Natural killer cell (primary cell): ENCODE results near the gene UBD. TPM values are rescaled to one million over a fixed set of nuclear protein-coding genes. Genes with fewer than 3 reads are reported as not detected.

Source experiments
- ATAC-seq, 3 donors: fragments of 150-1000 bp in 2 of 3; fragments of 200-7000 bp in 1 of 3; cut with Tn5 transposase; 1 replicate in 1 of 3; 2 replicates in 2 of 3; pipeline ENCODE4 v1.10.0; 2021; ENCODE audit warnings: mild to moderate bottlenecking in 2 of 3, moderate library complexity in 2 of 3
- DNase-seq, 2 donors: peaks; one replicate each; pipeline versions ENCODE4 v3.0.0 to v3.0.0-alpha.2; 2013 to 2021; ENCODE audit warnings: mixed read lengths in 1 of 2
- H3K27ac ChIP-seq: one replicate; pipeline ENCODE4 v1.5.1; 2013; ENCODE audit warnings: mild to moderate bottlenecking, low read length
- H3K27me3 ChIP-seq: one replicate; pipeline ENCODE4 v1.6.1; 2013; ENCODE audit warnings: low read length; ENCODE audit not compliant: control insufficient read depth, insufficient read depth
- H3K36me3 ChIP-seq: one replicate; pipeline ENCODE4 v1.6.1; 2013; ENCODE audit warnings: low read length; ENCODE audit not compliant: control insufficient read depth, insufficient read depth
- H3K4me1 ChIP-seq: one replicate; pipeline ENCODE4 v1.6.1; 2013; ENCODE audit warnings: low read length; ENCODE audit not compliant: control insufficient read depth, insufficient read depth
- H3K4me3 ChIP-seq: one replicate; pipeline ENCODE4 v1.5.1; 2013; ENCODE audit warnings: low read length
- H3K9me3 ChIP-seq: one replicate; pipeline ENCODE4 v1.6.1; 2013; ENCODE audit warnings: low read length; ENCODE audit not compliant: control insufficient read depth, insufficient read depth
- H3K27ac Mint-ChIP-seq, 2 donors: one replicate each; pipeline ENCODE4 v1.8.0; 2022; ENCODE audit warnings: mild to moderate bottlenecking in 2 of 2, mixed read lengths in 2 of 2, moderate library complexity in 1 of 2
- H3K27me3 Mint-ChIP-seq, 2 donors: one replicate each; pipeline ENCODE4 v1.8.0; 2022; ENCODE audit warnings: low read depth in 2 of 2, mixed read lengths in 2 of 2
- H3K36me3 Mint-ChIP-seq: one replicate; pipeline ENCODE4 v1.8.0; 2022; ENCODE audit warnings: mixed read lengths
- H3K4me1 Mint-ChIP-seq, 2 donors: one replicate each; pipeline ENCODE4 v1.8.0; 2022; ENCODE audit warnings: mixed read lengths in 2 of 2
- H3K4me3 Mint-ChIP-seq: one replicate; pipeline ENCODE4 v1.8.0; 2022; ENCODE audit warnings: mild to moderate bottlenecking, moderate library complexity, mixed read lengths
- H3K9me3 Mint-ChIP-seq, 2 donors: one replicate each; pipeline ENCODE4 v1.8.0; 2022; ENCODE audit warnings: mixed read lengths in 2 of 2
- CTCF ChIP-seq: fragments of 200-600 bp; IDR thresholded peaks from one replicate; pipeline ENCODE4 v1.8.0; 2022; ENCODE audit warnings: antibody characterized with exemption
- WGBS: methylation state at CpG from one replicate; pipeline ENCODE4 v1.1.7; 2013; ENCODE audit warnings: missing lambda C conversion rate; ENCODE audit not compliant: insufficient coverage; 5-methylcytosine and 5-hydroxymethylcytosine counted together
- intact Hi-C: fragments of 100-400 bp; cut with micrococcal nuclease; formaldehyde crosslinking; loops from one replicate; pipeline ENCODE4 v1.14.2; 2022
- total RNA-seq, 4 donors: library from RNA; stranded (reverse); fragments of 120-200 nt in 1 of 4; gene quantifications; one replicate each; pipeline versions ENCODE4 v1.2.3 to v1.2.4, GENCODE V29; 2013 to 2022

The UBD gene
- total RNA-seq, 3 donors from 2014 or later (not counting 1 experiment from before 2014, with no cell fraction given) = not detected

- peak in 1 of 2 donors; percentile 27 for DNase-seq
- intact Hi-C loops = no loop called here
Measured at GRCh38 chr6:29553268-29554057, 6.1 kb downstream of the UBD start.

DNA sequence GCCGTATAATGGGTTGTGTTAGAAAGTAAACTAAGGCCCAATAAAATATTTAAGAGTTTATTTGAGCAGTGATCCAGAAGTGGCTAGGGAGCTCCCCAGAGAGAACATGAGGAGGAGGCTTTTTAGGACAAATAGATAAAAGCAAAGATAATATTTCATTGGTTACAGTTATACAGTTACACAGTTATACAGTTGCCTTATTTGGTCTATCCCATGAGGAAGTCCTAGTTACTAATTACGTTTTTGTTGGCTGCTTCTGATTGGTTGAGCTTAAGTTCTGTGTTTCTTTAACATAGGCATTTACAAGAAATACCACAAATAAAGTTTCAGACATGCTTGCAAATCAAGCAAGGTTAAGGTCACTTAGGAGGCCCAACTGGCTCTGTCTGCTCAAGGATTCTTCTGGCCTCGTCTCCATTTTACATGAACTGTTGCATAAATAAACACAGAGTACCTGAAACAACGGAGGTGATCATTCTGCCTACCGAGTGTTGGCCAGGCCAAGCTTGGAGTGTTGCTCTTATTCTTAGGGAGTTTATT is 7.0 kb downstream of the UBD start:
- Mint-ChIP-seq H3K36me3 (peaks cover 6% of the 10 kb centered on the region), H3K4me1 (peaks cover 13 to 15% of the 10 kb centered on the region in 2 donors), H3K27ac (no peak overlapping the region), H3K27me3 (peaks cover 44 to 68% of the 10 kb centered on the region in 2 donors), H3K4me3 (peak overlapping the region; percentile 70), H3K9me3 (no peaks in the 10 kb centered on the region)
- intact Hi-C loops = no loop called here
- TF ChIP-seq CTCF = no peak
- H3K36me3 ChIP-seq = no peaks in the 10 kb centered on the region
- H3K27ac ChIP-seq = no peak overlapping the region
- 57% methylated on average over 3 of the region's 5 CpGs for WGBS
- H3K9me3 ChIP-seq = no peaks in the 10 kb centered on the region
- H3K4me3 ChIP-seq = no peak overlapping the region
- ATAC-seq (peak; percentile 60 to 81 (median 66)), DNase-seq (peak in 1 of 2 donors; percentile 76)
- peaks cover 10% of the 10 kb centered on the region for H3K4me1 ChIP-seq
- peaks cover 25% of the 10 kb centered on the region for H3K27me3 ChIP-seq

More at GRCh38 chr6:29553268-29554057, 6.1 kb downstream of the UBD start:
- peaks cover 25% of the 10 kb centered on the region for H3K27me3 ChIP-seq
- peaks cover 10% of the 10 kb centered on the region for H3K4me1 ChIP-seq
- TF ChIP-seq CTCF = no peak
- H3K4me3 Mint-ChIP-seq = peak overlapping the region; percentile 70
- H3K27me3 Mint-ChIP-seq = peaks cover 45 to 66% of the 10 kb centered on the region in 2 donors
- no peaks in the 10 kb centered on the region for H3K9me3 Mint-ChIP-seq
- WGBS = 5% methylated on average over 82 of the region's 83 CpGs
- H3K4me3 ChIP-seq = no peak overlapping the region
- no peak overlapping the region for H3K27ac ChIP-seq
- no peaks in the 10 kb centered on the region for H3K9me3 ChIP-seq
- no peak overlapping the region for H3K27ac Mint-ChIP-seq
- peaks cover 13 to 15% of the 10 kb centered on the region in 2 donors for H3K4me1 Mint-ChIP-seq
- H3K36me3 Mint-ChIP-seq = peaks cover 6% of the 10 kb centered on the region
- H3K36me3 ChIP-seq = no peaks in the 10 kb centered on the region
- peak in 2 of 3 donors; percentile 51 to 61 for ATAC-seq

DNA sequence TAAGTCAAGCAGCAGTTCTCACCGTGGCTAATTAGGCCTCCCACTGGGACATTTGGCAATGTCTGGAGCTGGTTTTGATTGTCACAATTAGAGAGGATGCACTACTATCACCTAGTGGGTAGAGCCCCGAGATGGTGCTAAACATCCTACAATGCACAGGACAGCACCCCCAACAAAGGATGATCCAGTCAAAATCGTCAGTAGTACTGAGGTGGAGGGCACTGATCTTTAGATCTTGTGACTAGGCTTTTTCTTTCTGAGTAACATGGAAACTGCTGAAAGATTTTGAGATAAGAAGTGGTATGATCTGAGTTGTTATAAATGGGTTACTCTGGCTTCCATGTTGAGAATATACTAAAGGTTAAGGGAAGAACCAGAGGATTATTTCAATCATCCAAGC is 12.0 kb downstream of the UBD start:
- Histone ChIP-seq H3K36me3 (no peaks in the 10 kb centered on the region), H3K27ac (no peak overlapping the region), H3K4me3 (no peak overlapping the region), H3K4me1 (no peaks in the 10 kb centered on the region), H3K27me3 (peaks cover 8% of the 10 kb centered on the region), H3K9me3 (no peaks in the 10 kb centered on the region)
- intact Hi-C loops = no loop called here
- 66% methylated on average over 2 of the region's 3 CpGs for WGBS
- peaks cover 29 to 50% of the 10 kb centered on the region in 2 donors for H3K27me3 Mint-ChIP-seq
- H3K36me3 Mint-ChIP-seq = no peaks in the 10 kb centered on the region
- H3K4me3 Mint-ChIP-seq = no peak overlapping the region
- no peaks in the 10 kb centered on the region for H3K9me3 Mint-ChIP-seq
- H3K4me1 Mint-ChIP-seq = peaks cover 0 to under 1% of the 10 kb centered on the region in 2 donors
- DNase-seq = no peak
- TF ChIP-seq CTCF = no peak
- no peak overlapping the region for H3K27ac Mint-ChIP-seq
- no peak for ATAC-seq
